Eye (tissue), 1 donor: ENCODE data around the gene NPBWR2.
"Not testable (repeated sequence)": the region's sequence is repeated elsewhere in the genome, so short reads cannot be mapped to it uniquely, and the experiment has no call there.

Experiments used
- DNase-seq: peaks from one replicate; pipeline ENCODE4 v3.0.0-alpha.2; 2015

NPBWR2 gene

DNA sequence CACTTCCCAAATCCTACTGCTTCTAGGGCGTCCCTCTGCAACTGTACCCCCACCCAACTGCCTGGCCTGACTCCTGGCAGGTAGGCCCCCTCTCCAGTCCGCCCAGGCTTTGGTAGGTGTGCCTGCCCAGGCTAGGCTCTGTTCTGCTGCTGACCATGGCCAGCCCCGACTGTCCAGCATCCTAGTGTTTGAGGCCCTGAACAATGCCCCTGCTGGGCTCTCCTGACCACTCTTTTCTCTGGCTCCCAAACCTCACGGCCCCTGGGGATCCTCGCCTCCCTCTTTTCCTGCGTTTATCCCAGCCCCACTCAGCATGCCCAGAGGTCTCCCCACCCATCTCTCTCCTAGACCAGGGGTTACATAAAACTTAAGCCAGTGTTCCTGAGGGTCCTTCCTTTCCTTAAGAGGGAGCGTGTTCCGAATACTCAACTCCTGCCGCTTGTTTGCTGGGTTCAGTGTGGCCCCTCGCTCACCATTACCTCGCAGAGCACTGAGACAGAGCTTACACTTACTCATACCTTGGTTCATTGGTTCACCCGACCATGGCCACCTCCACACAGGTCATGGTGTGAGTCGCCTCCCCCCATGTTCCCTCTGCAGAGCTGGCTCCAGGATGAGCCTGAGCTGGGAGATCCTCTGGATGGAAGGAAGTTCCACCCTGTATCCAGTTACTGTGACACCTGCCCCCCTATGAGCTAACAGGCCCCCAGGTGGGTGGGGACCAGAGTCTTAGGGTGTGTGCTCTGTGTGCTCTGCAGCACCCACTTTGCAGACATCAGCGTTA is 35.8 kb upstream of the NPBWR2 start:
- DNase-seq: no peak

- peak; percentile 16 for DNase-seq
These were observed 35.2 kb upstream of the NPBWR2 start for GRCh38 chr20:64142590-64142989.

DNA sequence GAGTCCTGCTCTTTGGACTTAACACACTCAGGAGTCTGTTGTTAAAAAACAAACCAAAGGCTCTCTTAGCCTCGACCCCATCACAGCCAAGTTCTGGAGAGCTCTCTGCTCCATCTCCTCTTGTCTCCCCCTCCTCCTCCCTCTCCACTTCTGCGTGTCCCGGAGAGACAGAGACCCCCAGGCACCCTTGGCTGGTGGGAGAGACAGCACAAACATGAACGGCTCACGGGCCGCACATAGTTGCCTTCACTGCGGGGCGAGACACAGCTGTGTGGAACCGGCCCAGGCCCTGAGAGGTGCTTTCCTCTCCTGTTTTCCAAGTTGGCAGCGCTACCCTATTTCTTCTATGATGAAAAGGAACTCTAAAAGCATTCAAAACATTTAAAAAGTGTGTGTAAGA is 33.6 kb upstream of the NPBWR2 start:
- no peak for DNase-seq

GRCh38 chr20:64140061-64140931 is 32.9 kb upstream of the NPBWR2 start:
- no peak for DNase-seq

GRCh38 chr20:64139199-64140060 is 32.1 kb upstream of the NPBWR2 start:
- no peak for DNase-seq

DNA sequence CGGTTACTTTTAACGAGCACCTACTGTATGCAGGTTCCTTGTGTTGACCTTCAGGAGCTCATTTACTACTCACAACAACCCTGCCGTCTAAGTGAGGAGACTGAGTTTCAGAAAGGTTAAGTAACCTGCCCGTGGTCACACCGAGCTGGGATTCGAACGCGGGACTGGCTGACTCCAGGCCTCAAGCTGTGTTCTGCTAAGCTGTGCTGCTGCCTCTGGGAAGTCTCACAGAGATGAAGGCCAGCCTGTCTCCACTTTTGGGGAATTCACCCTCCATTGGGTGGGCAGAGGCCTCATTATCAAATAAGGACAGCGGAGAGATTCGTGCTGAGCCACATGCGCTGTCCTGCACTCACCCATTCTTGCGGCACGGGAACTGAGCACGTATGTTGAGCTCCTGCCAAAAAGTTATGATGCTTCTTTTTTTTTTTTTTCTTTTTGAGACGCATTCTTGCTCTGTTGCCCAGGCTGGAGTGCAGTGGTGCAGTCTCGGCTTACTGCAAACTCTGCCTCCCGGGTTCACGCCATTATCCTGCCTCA is 31.0 kb upstream of the NPBWR2 start:
- no peak for DNase-seq

DNA sequence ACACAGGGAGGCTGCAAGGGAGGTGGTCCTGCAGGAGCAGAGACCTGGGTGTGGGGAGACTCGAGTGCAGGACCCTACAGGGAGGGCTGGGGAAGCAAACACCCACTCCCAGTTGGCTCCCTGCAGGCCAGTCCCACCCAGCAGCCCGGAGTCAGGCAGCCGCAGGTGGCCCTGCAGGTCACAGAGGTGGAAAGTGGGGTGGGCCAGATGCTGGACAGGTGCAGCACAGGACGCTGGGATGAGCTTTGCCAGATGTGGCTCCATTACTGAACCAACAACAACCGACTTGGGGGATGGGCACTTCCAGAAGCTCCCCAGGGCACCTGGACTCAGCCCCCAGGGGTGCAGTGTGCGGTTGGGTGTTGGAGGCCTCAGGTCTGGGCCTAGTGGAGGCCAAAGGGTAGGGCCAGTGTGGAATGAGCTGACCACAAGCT is 30.2 kb upstream of the NPBWR2 start:
- DNase-seq: no peak

DNA sequence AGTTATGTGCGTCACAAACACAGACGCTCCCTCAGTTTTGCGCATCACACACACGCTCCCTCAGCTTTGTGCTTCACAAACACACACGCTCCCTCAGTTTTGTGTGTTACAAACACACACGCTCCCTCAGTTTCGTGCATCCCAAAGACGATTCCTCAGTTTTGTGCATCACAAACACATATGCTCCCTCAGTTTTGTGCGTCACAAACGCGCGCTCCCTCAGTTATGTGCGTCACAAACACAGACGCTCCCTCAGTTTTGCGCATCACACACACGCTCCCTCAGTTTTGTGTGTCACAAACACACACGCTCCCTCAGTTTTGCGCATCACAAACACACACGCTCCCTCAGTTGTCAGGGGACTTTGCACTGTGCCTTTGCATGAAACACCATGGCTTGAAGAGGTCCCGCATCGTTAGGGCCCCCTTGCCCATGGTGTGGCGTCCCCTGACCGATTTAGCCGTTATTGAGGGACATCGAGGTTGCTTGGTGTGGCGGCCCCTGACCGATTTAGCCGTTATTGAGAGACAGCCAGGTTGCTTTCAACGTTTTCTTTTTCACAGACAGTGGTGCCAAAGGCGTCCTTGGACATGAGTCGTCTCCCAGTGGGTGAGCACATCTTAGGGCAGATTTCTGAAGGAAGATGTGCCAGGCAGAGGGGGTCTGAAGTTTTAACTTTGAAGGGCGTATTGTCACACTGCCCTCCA is 28.8 kb upstream of the NPBWR2 start:
- no peak for DNase-seq

DNA sequence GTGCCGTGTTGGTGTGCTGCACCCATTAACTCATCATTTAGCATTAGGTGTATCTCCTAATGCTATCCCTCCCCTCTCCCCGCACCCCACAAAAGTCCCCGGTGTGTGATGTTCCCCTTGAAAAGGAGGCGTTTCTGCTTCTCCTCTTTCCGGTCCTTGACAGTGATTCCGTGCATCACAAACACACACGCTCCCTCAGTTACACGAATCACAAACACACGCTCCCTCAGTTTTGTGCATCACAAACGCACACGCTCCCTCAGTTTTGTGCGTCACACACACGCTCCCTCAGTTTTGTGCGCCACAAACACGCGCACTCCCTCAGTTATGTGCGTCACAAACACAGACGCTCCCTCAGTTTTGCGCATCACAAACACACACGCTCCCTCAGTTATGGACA is 27.4 kb upstream of the NPBWR2 start:
- DNase-seq: not testable (repeated sequence)

GRCh38 chr20:64133951-64134407 is 26.6 kb upstream of the NPBWR2 start:
- no peak for DNase-seq

- no peak for DNase-seq
These were observed 24.0 kb upstream of the NPBWR2 start for GRCh38 chr20:64131406-64131805.

- no peak for DNase-seq
These were observed 23.5 kb upstream of the NPBWR2 start for GRCh38 chr20:64130876-64131275.

GRCh38 chr20:64130271-64130670 is 22.9 kb upstream of the NPBWR2 start:
- DNase-seq: no peak

DNA sequence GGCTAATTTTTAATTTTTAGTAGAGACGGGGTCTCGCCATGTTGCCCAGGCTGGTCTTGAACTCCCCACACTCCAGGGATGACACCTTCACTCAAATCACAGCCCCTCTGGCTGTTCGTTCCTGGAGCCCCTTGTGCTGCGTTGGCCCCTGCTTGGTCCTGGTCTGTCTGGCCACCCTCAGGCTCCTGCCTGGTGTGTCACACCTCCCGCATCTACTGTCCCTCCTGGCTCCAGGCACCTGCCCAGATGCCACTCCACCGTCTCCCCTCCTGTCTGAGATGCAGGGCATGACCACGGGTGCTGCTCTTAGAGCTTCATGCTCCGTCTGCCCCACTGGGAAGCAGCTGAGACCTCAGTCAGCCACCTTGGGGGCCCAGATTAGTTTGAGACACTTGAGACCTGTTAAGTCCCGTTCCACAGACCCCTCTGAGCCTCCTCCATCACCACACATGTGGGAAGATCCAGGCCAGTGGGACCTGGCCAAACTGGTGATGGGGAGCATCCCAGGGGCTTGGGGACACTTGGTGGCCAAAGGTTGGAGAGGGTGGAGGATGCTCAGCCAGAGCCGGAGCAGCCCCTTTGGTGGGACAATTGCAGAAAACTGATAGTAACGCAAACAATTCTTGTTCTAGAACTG is 21.9 kb upstream of the NPBWR2 start:
- no peak for DNase-seq

GRCh38 chr20:64123517-64123916 is 16.2 kb upstream of the NPBWR2 start:
- not testable (repeated sequence) for DNase-seq

DNA sequence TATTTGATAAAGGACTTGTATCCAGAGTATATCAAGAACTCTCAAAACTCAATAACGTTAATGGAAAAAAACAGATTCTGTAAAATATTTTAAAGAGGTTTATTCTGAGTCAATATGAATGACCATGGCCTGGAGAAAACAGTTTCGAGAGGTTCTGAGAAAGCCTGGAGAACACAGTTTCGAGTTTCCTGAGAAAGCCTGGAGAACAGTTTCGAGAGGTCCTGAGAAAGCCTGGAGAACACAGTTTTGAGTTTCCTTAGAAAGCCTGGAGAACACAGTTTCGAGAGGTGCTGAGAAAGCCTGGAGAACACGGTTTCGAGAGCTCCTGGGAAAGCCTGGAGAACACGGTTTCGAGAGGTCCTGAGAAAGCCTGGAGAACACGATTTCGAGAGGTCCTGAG is 15.6 kb upstream of the NPBWR2 start:
- not testable (repeated sequence) for DNase-seq

DNA sequence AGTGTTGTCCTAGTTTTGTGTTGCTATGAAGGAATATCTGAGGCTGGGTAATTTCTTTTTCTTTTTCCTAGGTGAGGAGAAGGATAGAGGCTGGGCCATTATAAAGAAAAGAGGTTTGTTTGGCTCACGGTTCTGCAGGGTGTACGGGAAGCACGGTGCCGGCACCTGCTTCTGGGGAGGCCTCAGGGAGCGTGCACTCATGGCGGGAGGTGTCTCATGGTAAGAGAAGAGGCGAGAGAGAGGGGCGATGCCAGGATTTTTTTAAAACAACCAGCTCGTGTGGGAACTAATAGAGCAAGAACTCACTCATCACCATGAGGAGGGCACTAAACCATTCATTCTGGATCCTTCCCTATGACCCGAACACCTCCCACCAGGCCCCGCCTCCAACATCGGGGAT is 14.2 kb upstream of the NPBWR2 start:
- no peak for DNase-seq

- DNase-seq: no peak
These were observed 12.4 kb upstream of the NPBWR2 start for GRCh38 chr20:64119681-64120341.

- DNase-seq: no peak
These were observed 11.9 kb upstream of the NPBWR2 start for GRCh38 chr20:64119301-64119680.

GRCh38 chr20:64117432-64117777 is 10.0 kb upstream of the NPBWR2 start:
- not testable (repeated sequence) for DNase-seq
